CD14-positive monocyte (primary cell): ENCODE results near the gene BLOC1S1. TPM values are rescaled to one million over a fixed set of nuclear protein-coding genes. Genes with fewer than 3 reads are reported as not detected.

Experiments used
- DNase-seq, 3 donors: peaks; one replicate each; pipeline ENCODE4 v3.0.0-alpha.2; 2011 to 2022
- H2AFZ ChIP-seq: 2 replicates; pipeline ENCODE4 v1.6.0; 2012; ENCODE audit warnings: mild to moderate bottlenecking, low read depth, low read length, inconsistent platforms; ENCODE audit not compliant: insufficient read depth, poor library complexity, severe bottlenecking
- H3K27ac ChIP-seq, 2 donors: 1 replicate in 1 of 2; 2 replicates in 1 of 2; pipeline ENCODE4 v1.5.1; 2012 to 2013; ENCODE audit warnings: low read length in 2 of 2, control low read depth in 1 of 2, inconsistent platforms in 1 of 2, low read depth in 1 of 2, mild to moderate bottlenecking in 1 of 2
- H3K27me3 ChIP-seq, 2 donors: one replicate each; pipeline versions ENCODE4 v1.6.0 to v1.6.1; 2011 to 2013; ENCODE audit warnings: low read length in 2 of 2; ENCODE audit not compliant: control insufficient read depth in 2 of 2, insufficient read depth in 2 of 2
- H3K36me3 ChIP-seq, 2 donors: replicated peaks in 1 of 2; 1 replicate in 1 of 2; 2 replicates in 1 of 2; pipeline versions ENCODE4 v1.5.1 to v1.6.1; 2012 to 2013; ENCODE audit warnings: low read length in 2 of 2, control low read depth in 1 of 2, inconsistent platforms in 1 of 2, mild to moderate bottlenecking in 1 of 2; ENCODE audit not compliant: insufficient read depth in 2 of 2, control insufficient read depth in 1 of 2
- H3K4me1 ChIP-seq, 2 donors: 1 replicate in 1 of 2; 2 replicates in 1 of 2; pipeline versions ENCODE4 v1.5.1 to v1.6.1; 2012 to 2013; ENCODE audit warnings: low read length in 2 of 2, control low read depth in 1 of 2, inconsistent platforms in 1 of 2, mild to moderate bottlenecking in 1 of 2, moderate library complexity in 1 of 2; ENCODE audit not compliant: insufficient read depth in 2 of 2, control insufficient read depth in 1 of 2
- H3K4me2 ChIP-seq: replicated peaks from 2 replicates; pipeline ENCODE3; 2012; ENCODE audit warnings: low read length, moderate library complexity, mild to moderate bottlenecking; ENCODE audit not compliant: poor library complexity, severe bottlenecking; ENCODE audit errors: extremely low read depth
- H3K4me3 ChIP-seq, 3 experiments: fragments of 200-600 bp in 1 of 3; sonication (generic) in 1 of 3; replicated peaks in 1 of 3; 1 replicate in 2 of 3; 2 replicates in 1 of 3; pipeline ENCODE4 v1.5.1; 2011 to 2013; ENCODE audit warnings: low read length in 3 of 3, mild to moderate bottlenecking in 3 of 3, control low read depth in 2 of 3, low read depth in 2 of 3, inconsistent platforms in 1 of 3, moderate library complexity in 1 of 3
- H3K79me2 ChIP-seq: 2 replicates; pipeline ENCODE4 v1.6.0; 2012; ENCODE audit warnings: mild to moderate bottlenecking, control low read depth, inconsistent platforms, low read length, moderate library complexity; ENCODE audit not compliant: insufficient read depth
- H3K9ac ChIP-seq: 2 replicates; pipeline ENCODE4 v1.6.0; 2017; ENCODE audit warnings: low read length, mild to moderate bottlenecking; ENCODE audit not compliant: insufficient read depth, poor library complexity, severe bottlenecking
- H3K9me3 ChIP-seq, 2 donors: replicated peaks in 1 of 2; 1 replicate in 1 of 2; 2 replicates in 1 of 2; pipeline versions ENCODE4 v1.5.1 to v1.6.1; 2012 to 2013; ENCODE audit warnings: low read length in 2 of 2, control low read depth in 1 of 2; ENCODE audit not compliant: control insufficient read depth in 1 of 2, insufficient read depth in 1 of 2
- H4K20me1 ChIP-seq: 2 replicates; pipeline ENCODE4 v1.6.0; 2012; ENCODE audit warnings: mild to moderate bottlenecking, low read length, control low read depth, moderate library complexity; ENCODE audit not compliant: insufficient read depth
- H3K27ac Mint-ChIP-seq, 7 donors: one replicate each; pipeline ENCODE4 v1.8.0; 2020; ENCODE audit warnings: mild to moderate bottlenecking in 7 of 7, mixed read lengths in 7 of 7, moderate library complexity in 6 of 7, inconsistent platforms in 2 of 7
- H3K27me3 Mint-ChIP-seq, 3 donors: one replicate each; pipeline ENCODE4 v1.8.0; 2021 to 2022; ENCODE audit warnings: low read depth in 3 of 3, mild to moderate bottlenecking in 3 of 3, mixed read lengths in 3 of 3, moderate library complexity in 3 of 3, inconsistent platforms in 1 of 3
- H3K36me3 Mint-ChIP-seq, 2 donors: one replicate each; pipeline ENCODE4 v1.8.0; 2020; ENCODE audit warnings: mixed read lengths in 2 of 2, inconsistent platforms in 1 of 2, mild to moderate bottlenecking in 1 of 2
- H3K4me1 Mint-ChIP-seq: one replicate; pipeline ENCODE4 v1.8.0; 2020; ENCODE audit warnings: mild to moderate bottlenecking, mixed read lengths
- H3K4me3 Mint-ChIP-seq, 2 donors: one replicate each; pipeline ENCODE4 v1.8.0; 2020; ENCODE audit warnings: mild to moderate bottlenecking in 2 of 2, mixed read lengths in 2 of 2, moderate library complexity in 1 of 2
- H3K9me3 Mint-ChIP-seq, 7 donors: one replicate each; pipeline ENCODE4 v1.8.0; 2020 to 2022; ENCODE audit warnings: mixed read lengths in 7 of 7, mild to moderate bottlenecking in 6 of 7, moderate library complexity in 6 of 7, inconsistent platforms in 2 of 7
- WGBS: methylation state at CpG from one replicate; pipeline ENCODE4 v1.1.5; 2013; ENCODE audit warnings: missing lambda C conversion rate; ENCODE audit not compliant: insufficient coverage; 5-methylcytosine and 5-hydroxymethylcytosine counted together
- intact Hi-C, 2 donors: fragments of 100-400 bp; cut with micrococcal nuclease; formaldehyde crosslinking; loops; one replicate each; pipeline versions ENCODE4 v1.15.0 to v1.15.1; 2023
- polyA plus RNA-seq, 3 donors: library from polyadenylated mRNA; depleted of rRNA in 1 of 3; unstranded in 2 of 3; stranded (reverse) in 1 of 3; fragments of 300-500 nt in 2 of 3; fragments of >200 nt in 1 of 3; fragmentation: Illumina TruSeq in 2 of 3; gene quantifications; 1 replicate in 2 of 3; 2 replicates in 1 of 3; pipeline ENCODE4 v1.2.3, GENCODE V29; 2012 to 2021
- TF ChIP-seq, protein P1 (sequence below): fragments of 200-600 bp; IDR thresholded peaks from one replicate; pipeline ENCODE4 v1.8.0; 2022; ENCODE audit warnings: antibody characterized with exemption, mild to moderate bottlenecking

Gene BLOC1S1
- polyA plus RNA-seq, 3 donors = 222 to 358 (median 223) TPM

DNA sequence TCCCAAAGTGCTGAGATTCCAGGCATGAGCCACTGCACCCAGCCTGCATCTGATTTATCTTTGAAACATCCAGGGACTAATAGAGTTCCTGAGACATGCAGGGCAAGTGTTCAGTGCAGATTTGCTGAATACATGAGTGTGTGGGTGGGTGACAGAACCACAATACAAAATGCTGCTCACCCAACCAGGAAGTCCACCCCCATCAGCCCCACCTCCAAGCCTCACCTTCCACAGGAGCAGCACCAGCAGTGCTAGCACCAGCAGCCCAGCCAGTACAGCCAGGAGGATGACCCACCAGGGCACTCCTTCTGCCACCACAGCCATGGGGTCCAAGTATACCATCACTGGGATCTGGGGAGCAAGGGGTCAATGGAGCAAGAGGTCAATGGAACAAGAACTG is 28.1 kb upstream of the BLOC1S1 start:
- no peak for DNase-seq

GRCh38 chr12:55688716-55689655 is 26.9 kb upstream of the BLOC1S1 start:
- Histone ChIP-seq H3K27me3 (no peaks in the 10 kb centered on the region), H3K4me3 (no peak overlapping the region), H3K9me3 (no peaks in the 10 kb centered on the region), H3K4me2 (no peak overlapping the region), H3K27ac (no peak overlapping the region), H2AFZ (no peak overlapping the region), H3K4me1 (no peaks in the 10 kb centered on the region), H3K79me2 (no peaks in the 10 kb centered on the region), H4K20me1 (no peaks in the 10 kb centered on the region), H3K9ac (no peak overlapping the region), H3K36me3 (no peaks in the 10 kb centered on the region)
- Mint-ChIP-seq H3K27me3 (peaks cover 3 to 5% (median 4%) of the 10 kb centered on the region in 3 donors), H3K36me3 (peaks cover 7 to 9% of the 10 kb centered on the region in 2 donors), H3K4me1 (peaks cover 5% of the 10 kb centered on the region), H3K27ac (no peak overlapping the region), H3K9me3 (no peaks in the 10 kb centered on the region), H3K4me3 (no peak overlapping the region)
- WGBS = 93% methylated on average over 7 of the region's 16 CpGs
- intact Hi-C loops = no loop called here
- no peak for DNase-seq
- TF ChIP-seq, protein P1, sequence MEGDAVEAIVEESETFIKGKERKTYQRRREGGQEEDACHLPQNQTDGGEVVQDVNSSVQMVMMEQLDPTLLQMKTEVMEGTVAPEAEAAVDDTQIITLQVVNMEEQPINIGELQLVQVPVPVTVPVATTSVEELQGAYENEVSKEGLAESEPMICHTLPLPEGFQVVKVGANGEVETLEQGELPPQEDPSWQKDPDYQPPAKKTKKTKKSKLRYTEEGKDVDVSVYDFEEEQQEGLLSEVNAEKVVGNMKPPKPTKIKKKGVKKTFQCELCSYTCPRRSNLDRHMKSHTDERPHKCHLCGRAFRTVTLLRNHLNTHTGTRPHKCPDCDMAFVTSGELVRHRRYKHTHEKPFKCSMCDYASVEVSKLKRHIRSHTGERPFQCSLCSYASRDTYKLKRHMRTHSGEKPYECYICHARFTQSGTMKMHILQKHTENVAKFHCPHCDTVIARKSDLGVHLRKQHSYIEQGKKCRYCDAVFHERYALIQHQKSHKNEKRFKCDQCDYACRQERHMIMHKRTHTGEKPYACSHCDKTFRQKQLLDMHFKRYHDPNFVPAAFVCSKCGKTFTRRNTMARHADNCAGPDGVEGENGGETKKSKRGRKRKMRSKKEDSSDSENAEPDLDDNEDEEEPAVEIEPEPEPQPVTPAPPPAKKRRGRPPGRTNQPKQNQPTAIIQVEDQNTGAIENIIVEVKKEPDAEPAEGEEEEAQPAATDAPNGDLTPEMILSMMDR = no peak

More for the DNA sequence above, 28.1 kb upstream of the BLOC1S1 start:
- TF ChIP-seq, protein P1 = no peak
- H3K27ac ChIP-seq = no peak overlapping the region
- peaks cover 3 to 5% (median 4%) of the 10 kb centered on the region in 3 donors for H3K27me3 Mint-ChIP-seq
- no peak overlapping the region for H3K4me3 ChIP-seq
- H3K4me1 ChIP-seq = peaks cover 0 to under 1% of the 10 kb centered on the region in 2 donors
- no peaks in the 10 kb centered on the region for H4K20me1 ChIP-seq
- H3K36me3 Mint-ChIP-seq = peaks cover 6 to 7% of the 10 kb centered on the region in 2 donors
- H3K27me3 ChIP-seq = no peaks in the 10 kb centered on the region
- no peaks in the 10 kb centered on the region for H3K9me3 ChIP-seq
- H3K4me2 ChIP-seq = no peak overlapping the region
- H3K79me2 ChIP-seq = no peaks in the 10 kb centered on the region
- intact Hi-C loops = no loop called here
- H3K36me3 ChIP-seq = no peaks in the 10 kb centered on the region
- no peak overlapping the region for H3K27ac Mint-ChIP-seq
- H3K4me3 Mint-ChIP-seq = no peak overlapping the region
- H3K9me3 Mint-ChIP-seq = no peaks in the 10 kb centered on the region
- H3K4me1 Mint-ChIP-seq = peaks cover 10% of the 10 kb centered on the region
- no peak overlapping the region for H2AFZ ChIP-seq
- H3K9ac ChIP-seq = no peak overlapping the region
